Erythroblast (primary cell): ENCODE results near the gene CROCC2.

Experiments used
- DNase-seq, 2 experiments: peaks; one replicate each; lab custom pipeline; 2025; lab: John Stamatoyannopoulos, UW
- GATA1 ChIP-seq: IDR thresholded peaks from 2 replicates; pipeline ENCODE4 v1.6.1; 2011; ENCODE audit warnings: low read depth, mild to moderate bottlenecking, control low read depth, low read length, moderate library complexity
- POLR2A ChIP-seq: IDR thresholded peaks from 2 replicates; pipeline ENCODE4 v1.6.1; 2011; ENCODE audit warnings: mild to moderate bottlenecking, low read length

The CROCC2 gene

DNA sequence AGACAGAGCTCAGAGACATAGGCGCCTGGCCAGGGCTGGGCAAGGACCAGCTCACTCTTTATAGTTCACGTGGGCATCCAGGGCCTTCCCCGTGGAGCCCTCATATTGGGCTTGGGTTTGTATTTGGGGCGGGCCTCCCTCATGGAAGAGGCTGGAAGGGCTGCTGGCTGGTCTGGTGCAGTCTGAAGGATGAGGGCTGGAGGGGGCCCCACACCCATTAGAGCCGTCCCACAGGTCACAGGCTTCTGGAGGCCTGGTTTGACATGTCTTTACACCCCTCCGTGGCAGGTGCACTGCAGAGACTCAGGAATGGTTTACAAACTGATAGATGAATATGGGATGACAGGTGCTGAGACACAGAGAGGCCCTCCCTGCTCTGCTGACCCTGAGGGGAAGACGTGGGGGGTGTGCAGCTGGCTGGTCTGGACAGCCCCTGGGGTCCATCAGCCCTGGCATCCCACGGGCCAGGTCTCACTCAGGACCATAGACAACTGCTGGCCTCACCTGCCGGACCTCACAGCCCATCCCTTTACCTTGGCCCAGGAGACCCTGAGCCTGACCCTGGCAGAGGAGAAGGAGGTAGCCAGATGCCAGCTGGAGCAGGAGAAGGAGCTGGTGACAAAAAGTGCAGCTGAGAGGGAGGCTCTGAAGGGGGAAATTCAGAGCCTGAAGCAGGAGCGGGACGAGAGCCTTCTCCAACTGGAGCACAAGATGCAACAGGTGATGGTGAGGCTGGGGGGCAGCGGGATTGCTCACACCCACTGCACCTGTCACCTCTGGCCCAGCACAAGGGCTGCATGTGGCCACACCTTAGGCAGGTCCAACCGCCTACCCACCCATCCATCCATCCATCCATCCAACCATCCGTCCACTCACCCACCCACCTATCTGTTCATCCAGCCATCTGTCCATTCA, 43.9 kb downstream of the CROCC2 start:
- DNase-seq = no peak
- TF ChIP-seq POLR2A (no peak), GATA1 (no peak)

DNA sequence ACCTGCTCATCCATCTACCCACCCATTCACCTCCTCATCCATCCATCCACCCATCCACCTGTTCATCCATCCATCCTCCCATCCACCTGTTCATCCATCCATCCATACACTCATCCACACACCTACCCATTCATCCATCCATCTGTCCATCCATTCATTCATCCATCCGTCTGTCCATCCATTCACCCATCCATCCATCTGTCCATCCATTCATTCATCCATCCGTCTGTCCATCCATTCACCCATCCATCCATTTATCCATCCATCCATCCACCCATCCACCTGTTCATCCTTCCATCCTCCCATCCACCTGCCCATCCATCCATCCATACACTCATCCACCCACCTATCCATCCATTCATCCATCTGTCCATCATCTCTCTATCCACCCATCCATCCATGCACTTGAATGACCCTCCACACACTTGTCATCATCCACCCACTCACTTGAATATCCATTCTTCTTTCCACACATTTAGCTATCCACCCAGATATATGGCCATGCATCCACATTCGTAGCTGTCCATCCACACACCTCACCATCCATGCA, 45.0 kb downstream of the CROCC2 start:
- no peak for TF ChIP-seq GATA1
- TF ChIP-seq POLR2A = no peak
- DNase-seq = no peak

DNA sequence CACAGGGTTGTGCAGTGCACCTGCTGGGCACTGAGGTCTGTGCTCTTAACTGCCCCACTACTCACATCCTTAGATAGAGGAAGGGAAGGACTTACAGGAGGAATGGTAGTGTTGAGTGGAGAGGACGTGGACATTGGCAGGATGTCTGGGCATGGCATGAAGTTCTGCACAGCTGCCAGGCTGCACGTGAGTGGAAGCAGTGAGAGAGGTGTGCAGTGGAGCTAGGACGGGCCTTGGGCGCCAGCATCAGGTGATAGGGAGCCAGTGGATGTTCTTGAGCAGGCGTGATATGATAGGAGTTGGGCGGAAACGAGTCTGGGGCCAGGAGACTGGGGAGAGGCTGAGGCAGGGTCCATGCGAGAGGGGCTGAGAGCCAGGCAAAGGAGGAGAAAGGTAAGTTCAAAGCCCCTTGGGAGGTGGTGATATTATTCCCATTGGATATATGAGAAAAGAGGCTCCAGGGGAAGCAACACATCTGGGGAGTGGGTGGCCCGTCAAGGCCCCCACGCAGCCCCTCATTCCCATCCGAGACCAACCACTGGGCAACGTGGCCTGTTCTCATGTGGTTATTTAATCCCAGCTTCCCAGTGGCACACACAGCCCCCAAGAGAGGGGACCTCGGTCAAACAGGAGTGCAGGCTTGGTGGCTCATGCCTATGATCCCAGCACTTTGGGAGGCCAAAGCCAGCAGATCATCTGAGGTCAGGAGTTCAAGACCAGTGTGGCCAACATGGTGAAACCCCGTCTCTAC, 46.5 kb downstream of the CROCC2 start:
- no peak for DNase-seq
- TF ChIP-seq GATA1 (no peak), POLR2A (no peak)

DNA sequence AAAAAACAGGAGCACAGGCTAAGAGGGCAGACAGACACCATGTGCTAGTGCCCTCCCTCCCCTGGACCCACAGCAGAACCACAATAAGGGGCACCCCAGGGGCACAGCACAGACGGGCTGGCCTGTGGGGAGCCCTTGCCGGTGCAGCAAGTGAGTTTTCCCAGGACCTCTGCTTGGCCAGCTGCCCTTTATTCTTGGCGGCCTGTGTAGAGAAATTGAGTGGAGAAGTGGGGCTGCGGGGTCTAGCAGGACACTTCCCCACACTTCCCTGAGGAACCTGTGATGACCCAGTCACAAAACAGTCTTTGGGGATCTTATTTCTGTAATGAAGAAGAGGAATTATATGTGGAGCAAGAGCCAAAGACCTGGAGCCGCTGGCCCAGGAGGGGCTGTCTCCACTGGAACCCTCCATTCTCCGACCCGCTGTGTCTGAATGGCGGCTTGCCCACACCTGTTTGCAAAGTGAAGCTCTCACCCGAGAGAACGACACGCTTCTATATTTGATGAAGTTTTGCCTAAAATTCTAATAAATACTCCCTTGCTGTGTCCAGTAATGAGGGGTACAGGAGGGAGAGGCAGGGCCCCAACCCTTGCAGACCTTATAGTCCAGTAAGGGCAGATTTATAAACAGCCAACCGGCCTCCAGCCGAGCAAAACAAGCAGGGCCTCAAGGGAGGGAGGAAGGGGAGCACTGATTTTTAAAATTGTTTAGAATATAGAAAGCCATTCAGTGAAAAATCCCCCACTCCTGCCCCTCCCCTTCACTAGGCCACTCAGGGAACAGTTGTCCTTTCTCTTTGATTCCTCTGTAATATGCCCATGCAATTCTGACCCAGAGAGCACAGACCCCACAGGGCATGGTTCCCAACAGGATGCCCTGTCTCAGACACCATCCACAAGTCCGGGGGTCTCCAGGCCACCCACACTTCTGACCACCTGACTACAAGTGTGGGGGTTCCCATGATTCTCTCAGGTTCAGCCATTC, 47.6 kb downstream of the CROCC2 start:
- TF ChIP-seq POLR2A (no peak), GATA1 (no peak)
- DNase-seq = no peak

DNA sequence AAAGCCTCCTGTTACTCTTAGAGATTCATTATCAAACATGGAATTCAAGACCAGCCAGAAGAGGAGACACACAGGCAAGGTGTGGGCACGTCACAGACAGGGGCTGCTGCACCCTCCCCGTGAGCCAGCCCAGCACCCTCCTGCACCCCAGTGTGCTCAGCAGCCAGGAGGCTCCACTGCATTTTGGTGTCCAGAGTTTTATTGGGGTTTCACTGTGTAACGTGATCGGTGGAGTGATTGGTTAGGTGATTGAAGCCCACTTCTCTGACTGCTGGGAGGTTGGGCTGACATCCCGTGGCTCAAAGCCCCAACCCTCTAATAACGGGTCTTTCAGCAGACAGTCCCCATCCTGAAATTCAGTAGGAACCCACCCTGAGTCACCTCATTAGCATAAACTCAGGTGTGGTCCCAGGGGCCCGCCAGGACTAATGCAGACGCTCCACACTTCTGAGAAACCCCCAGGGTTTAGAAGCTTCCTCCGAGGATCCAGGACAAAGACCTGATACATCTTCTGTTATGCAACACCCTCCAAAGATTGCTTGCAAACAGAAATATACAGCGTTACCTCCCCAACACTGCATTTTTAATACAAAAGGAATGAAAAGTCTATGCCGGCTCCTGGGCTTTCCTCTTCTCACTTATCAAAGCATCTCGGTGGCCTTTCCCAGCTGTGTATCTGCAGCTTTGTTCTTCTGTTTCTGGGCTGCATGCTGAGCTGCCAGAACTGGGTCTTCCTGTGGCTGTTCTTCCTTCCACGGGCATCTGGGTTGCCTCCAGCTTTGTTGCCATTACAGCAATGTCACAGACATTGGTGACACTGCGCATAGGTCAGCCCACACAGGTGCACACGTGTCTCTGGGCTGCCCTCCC, 48.5 kb downstream of the CROCC2 start:
- TF ChIP-seq POLR2A (no peak), GATA1 (no peak)
- no peak for DNase-seq

DNA sequence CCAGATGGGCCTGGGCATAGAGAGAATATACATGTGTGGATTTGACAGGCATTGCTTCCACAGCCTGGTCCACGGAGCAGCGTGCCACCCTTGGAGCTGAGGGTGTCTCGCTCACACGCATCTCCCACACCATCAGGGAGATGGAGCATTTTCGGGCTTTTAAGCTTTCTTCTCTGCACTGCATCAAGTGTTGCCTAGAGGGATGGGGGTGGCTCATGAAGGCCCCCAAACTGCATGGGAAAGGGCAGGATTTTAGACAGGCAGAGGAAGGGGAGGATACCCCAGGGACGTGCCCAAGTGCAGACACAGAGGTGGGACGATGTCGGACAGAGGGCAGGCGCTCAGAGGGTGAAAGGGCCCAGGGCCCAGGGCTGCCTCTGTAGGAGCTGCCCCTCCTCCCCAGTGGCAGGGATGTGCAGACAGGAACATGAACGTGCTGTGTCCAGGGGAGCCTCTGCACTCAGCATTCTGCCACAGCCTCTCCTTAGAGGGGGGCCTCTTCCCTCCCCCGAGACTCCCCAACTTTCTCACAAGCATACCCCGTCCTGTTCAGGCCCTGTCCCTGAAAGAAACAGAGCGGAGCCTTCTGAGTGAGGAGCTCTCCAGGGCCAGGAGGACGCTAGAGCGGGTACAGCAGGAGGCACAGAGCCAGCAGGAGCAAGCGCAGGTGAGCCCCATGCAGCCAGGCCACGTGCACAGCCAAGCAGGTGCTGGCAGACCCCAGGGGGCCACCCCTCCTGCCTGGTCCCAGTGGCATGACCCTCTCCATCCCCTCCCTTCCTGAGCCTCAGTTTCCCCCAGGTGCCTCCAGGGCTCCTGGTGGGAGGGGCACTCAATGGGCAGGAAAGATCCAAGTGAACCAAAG, 49.4 kb downstream of the CROCC2 start:
- no peak for TF ChIP-seq POLR2A
- TF ChIP-seq GATA1 = no peak
- DNase-seq = no peak

DNA sequence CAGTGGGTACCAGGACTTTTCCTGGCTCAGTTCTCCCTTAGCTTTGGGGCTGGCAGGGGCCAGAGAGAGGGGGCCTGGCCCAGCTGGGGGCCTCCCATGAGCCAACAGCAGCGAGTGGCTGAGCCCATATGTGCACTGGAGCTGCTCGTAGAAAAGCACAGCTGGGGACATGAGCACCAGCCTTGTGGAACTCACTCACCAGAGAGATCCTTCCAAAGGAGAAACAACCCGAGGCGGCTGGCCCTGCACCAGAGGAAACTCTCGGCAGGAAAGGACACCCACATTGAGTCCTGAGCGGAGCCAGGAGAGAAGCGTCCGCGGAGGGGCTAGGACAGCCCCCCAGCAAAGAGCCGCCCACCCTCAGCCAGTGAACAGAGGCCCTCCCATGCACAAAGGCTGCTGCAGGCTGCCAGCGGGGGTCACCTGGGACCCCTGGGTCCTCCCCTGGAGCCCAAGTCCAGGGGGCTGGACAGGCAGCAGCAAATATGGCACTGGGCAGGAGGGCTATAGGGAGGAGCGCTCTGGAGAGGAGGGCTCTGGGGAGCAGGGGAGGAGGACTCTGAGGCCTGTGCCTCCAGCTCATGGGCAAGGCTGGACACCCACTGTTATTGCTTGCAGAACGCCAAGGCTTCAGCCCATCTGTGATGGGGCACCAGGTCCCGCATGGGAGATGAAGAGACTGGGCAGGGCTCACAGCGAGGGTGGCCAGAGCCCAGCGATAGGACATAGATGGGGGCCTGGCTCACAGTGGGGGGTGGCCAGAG, 50.2 kb downstream of the CROCC2 start:
- DNase-seq = no peak
- TF ChIP-seq POLR2A (no peak), GATA1 (no peak)

DNA sequence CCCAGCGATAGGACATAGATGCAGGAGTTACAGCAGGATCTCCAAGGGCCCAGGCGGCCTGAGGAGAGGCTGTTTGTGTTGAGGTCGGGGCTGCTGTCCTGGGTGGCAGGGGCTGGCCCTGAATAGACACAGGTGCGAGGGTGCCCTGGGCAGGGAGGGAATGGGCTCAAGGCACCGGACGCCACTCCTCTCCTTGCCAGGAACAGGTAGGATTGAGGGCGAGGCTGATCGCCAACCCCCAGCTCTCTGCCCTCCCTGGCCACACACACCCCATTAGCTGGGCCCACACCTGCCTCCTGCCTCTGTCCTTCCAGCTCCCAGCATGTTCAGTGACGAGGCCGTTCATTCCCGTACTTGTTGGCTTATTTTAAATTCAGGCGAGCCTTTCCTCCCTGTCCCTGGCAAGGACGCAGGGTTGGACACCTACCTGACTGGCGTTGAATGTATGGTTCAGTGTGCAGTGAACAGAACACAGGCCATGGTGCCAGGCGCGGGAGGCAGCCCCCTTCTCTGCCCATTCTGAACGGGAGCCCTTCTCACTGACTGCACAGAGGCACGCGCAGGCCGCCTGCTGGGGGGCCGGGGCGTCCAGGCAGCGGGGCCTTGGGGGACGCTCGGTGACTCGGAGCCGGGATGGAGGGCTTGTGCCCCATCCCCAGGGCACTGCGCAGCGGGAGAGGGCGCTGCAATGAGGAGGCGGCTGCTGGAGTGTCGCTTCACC, 51.0 kb downstream of the CROCC2 start:
- no peak for DNase-seq
- no peak for TF ChIP-seq GATA1
- TF ChIP-seq POLR2A = no peak

DNA sequence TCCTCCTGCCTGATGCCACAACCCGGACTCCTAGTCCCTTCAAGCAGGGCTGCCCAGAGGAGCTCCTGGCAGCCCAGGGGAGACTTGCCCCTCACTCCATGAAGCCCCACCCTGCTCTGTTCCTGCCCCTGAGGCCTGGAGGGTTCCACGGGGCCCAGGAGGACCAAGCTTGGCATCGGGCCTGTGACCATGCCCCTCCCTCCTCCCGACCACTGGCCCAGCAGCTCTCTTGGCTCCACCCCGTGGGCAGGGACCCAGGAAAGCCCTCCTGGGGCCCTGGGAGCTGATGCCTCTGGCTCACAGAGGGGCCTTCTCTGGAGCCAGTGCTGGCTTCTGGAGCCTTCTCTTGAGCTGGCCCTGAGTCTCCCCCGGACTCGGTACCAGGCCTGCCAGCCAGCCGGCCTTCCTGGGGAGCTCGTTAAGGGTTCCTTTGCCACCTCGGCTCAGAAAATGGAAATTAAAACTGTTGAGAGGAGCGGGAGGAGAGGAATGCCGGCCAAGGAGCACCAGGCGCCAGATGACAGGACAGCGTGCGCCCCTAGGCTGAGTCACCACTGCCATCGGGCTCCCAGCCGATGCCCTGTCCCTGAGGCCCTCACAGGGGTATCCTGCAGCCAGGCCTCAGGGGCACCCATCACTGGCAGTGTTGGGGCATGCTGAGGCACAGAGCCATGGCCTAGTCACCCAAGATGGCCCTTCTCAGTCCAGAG, 51.7 kb downstream of the CROCC2 start:
- TF ChIP-seq POLR2A = no peak
- no peak for TF ChIP-seq GATA1

More for the DNA sequence above, 51.7 kb downstream of the CROCC2 start:
- no peak for DNase-seq
